ENCODE measurements around the gene MPP3.

DNA sequence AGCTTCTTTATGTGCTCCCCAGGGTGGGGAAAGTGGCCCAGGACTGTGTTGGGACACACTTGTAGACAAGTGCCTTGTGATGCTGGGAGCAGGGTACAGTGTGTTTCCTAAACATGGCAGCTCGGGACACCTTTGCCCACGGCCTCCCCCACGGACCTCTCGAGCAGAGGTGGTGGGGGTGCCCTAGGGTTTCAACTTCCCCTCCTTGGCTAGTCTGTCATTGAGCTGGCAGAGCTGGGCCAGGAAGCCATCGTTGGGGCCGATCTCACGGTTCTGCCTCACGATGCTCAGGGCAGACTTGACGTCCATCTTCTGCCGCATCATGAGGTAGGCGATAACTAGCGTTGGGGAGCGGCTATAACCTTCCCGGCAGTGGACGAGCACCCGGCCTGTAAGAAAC is 63.5 kb downstream of the MPP3 start:
- TF ChIP-seq, protein P1, sequence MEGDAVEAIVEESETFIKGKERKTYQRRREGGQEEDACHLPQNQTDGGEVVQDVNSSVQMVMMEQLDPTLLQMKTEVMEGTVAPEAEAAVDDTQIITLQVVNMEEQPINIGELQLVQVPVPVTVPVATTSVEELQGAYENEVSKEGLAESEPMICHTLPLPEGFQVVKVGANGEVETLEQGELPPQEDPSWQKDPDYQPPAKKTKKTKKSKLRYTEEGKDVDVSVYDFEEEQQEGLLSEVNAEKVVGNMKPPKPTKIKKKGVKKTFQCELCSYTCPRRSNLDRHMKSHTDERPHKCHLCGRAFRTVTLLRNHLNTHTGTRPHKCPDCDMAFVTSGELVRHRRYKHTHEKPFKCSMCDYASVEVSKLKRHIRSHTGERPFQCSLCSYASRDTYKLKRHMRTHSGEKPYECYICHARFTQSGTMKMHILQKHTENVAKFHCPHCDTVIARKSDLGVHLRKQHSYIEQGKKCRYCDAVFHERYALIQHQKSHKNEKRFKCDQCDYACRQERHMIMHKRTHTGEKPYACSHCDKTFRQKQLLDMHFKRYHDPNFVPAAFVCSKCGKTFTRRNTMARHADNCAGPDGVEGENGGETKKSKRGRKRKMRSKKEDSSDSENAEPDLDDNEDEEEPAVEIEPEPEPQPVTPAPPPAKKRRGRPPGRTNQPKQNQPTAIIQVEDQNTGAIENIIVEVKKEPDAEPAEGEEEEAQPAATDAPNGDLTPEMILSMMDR (IDR thresholded peaks at IDR 0.05), result no peak
- TF ChIP-seq EZH2 (IDR thresholded peaks at IDR 0.05) (no peak), EZH2phosphoT487 (IDR thresholded peaks at IDR 0.05) (no peak)

Measured in neural progenitor cell (in vitro differentiated cells).